Sigmoid colon (tissue), 4 donors: ENCODE data around the gene NRXN3.

Experiments used
- CTCF ChIP-seq, 4 experiments: fragments of 450-650 bp in 3 of 4; fragments of 200-600 bp in 1 of 4; IDR thresholded peaks; one replicate each; pipeline ENCODE4 v1.5.1; 2016 to 2019; ENCODE audit warnings: antibody characterized with exemption in 4 of 4, mild to moderate bottlenecking in 3 of 4, moderate library complexity in 2 of 4
- EP300 ChIP-seq, 4 donors: sonication (generic); formaldehyde crosslinking; IDR thresholded peaks; one replicate each; pipeline ENCODE4 v1.6.1; 2017; ENCODE audit warnings: antibody characterized with exemption in 4 of 4
- POLR2A ChIP-seq, 2 donors: fragments of 450-650 bp; IDR thresholded peaks; one replicate each; pipeline ENCODE4 v1.6.1; 2016; ENCODE audit warnings: antibody characterized with exemption in 2 of 2, mild to moderate bottlenecking in 2 of 2, moderate library complexity in 2 of 2
- POLR2AphosphoS5 ChIP-seq, 4 donors: sonication (generic); formaldehyde crosslinking; IDR thresholded peaks; one replicate each; pipeline ENCODE4 v1.6.1; 2017; ENCODE audit warnings: antibody characterized with exemption in 4 of 4

GRCh38 chr14:78637908-78638475 lies 467.8 kb downstream of the NRXN3 start:
- TF ChIP-seq POLR2AphosphoS5 (IDR thresholded peaks at IDR 0.05) (no peak), CTCF (IDR thresholded peaks at IDR 0.05) (no peak), POLR2A (IDR thresholded peaks at IDR 0.05) (no peak), EP300 (IDR thresholded peaks at IDR 0.05) (no peak)
